HepG2 (cell line): ENCODE measurements around the gene TUBAL3.

Source experiments
- ARNTL ChIP-seq: sonication (generic); formaldehyde crosslinking; IDR thresholded peaks from 2 replicates; pipeline ENCODE4 v1.4.0; 2020; ENCODE audit warnings: mild to moderate bottlenecking, missing genetic modification reagents
- CTCF ChIP-seq: sonication (generic); formaldehyde crosslinking; IDR thresholded peaks from 2 replicates; pipeline ENCODE4 v1.5.0; 2020; ENCODE audit warnings: mild to moderate bottlenecking, missing genetic modification reagents, moderate library complexity
- FOSL2 ChIP-seq: sonication (generic); formaldehyde crosslinking; IDR thresholded peaks from 2 replicates; pipeline ENCODE4 v1.4.0; 2020; ENCODE audit warnings: missing genetic modification reagents
- NFYB ChIP-seq: sonication (generic); formaldehyde crosslinking; IDR thresholded peaks from 2 replicates; pipeline ENCODE4 v1.4.0; 2020; ENCODE audit warnings: missing genetic modification reagents
- POLR2A ChIP-seq, 2 experiments: IDR thresholded peaks; 2 replicates each; pipeline ENCODE4 v1.6.1; 2011; ENCODE audit warnings: low read depth in 2 of 2, low read length in 2 of 2, mild to moderate bottlenecking in 1 of 2, moderate library complexity in 1 of 2; ENCODE audit not compliant: insufficient read depth in 1 of 2
- TCF7L2 ChIP-seq: IDR thresholded peaks from 2 replicates; pipeline ENCODE4 v1.6.1; 2011; ENCODE audit warnings: mild to moderate bottlenecking, low read depth, low read length, moderate library complexity
- ZFP36 ChIP-seq: fragments of 150-350 bp; IDR thresholded peaks from 2 replicates; pipeline ENCODE4 v1.6.1; 2018; ENCODE audit warnings: borderline replicate concordance, low read length, low read depth; ENCODE audit not compliant: partially characterized antibody
- TF ChIP-seq, protein P1 (sequence below): sonication (generic); formaldehyde crosslinking; IDR thresholded peaks from 2 replicates; pipeline ENCODE4 v1.4.0; 2020; ENCODE audit warnings: low read depth, mild to moderate bottlenecking, missing genetic modification reagents

- TF ChIP-seq, protein P1, sequence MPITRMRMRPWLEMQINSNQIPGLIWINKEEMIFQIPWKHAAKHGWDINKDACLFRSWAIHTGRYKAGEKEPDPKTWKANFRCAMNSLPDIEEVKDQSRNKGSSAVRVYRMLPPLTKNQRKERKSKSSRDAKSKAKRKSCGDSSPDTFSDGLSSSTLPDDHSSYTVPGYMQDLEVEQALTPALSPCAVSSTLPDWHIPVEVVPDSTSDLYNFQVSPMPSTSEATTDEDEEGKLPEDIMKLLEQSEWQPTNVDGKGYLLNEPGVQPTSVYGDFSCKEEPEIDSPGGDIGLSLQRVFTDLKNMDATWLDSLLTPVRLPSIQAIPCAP (CRISPR knock-in tag) = no peak
- TF ChIP-seq ZFP36 (no peak), NFYB (CRISPR knock-in tag) (no peak), FOSL2 (CRISPR knock-in tag) (no peak), POLR2A (IDR thresholded peaks at IDR 0.05; ENCODE audit: insufficient read depth in 1 of 2, low read depth in 2 of 2, low read length in 2 of 2) (no peak), TCF7L2 (no peak), ARNTL (CRISPR knock-in tag) (no peak), CTCF (no peak)
Observed at GRCh38 chr10:5428133-5428532, 23.5 kb upstream of the TUBAL3 start.
